ENCODE data around the gene GAREM1.
"Not testable (repeated sequence)": the region's sequence is repeated elsewhere in the genome, so short reads cannot be mapped to it uniquely, and the experiment has no call there.

The GAREM1 gene

DNA sequence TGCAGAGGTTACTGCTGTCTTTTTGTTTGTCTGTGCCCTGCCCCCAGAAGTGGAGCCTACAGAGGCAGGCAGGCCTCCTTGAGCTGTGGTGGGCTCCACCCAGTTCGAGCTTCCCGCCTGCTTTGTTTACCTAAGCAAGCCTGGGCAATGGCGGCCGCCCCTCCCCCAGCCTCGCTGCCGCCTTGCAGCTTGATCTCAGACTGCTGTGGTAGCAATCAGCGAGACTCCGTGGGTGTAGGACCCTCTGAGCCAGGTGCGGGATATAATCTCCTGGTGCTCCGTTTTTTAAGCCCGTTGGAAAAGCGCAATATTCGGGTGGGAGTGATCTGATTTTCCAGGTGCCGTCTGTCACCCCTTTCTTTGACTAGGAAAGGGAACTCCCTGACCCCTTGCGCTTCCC is 237.3 kb downstream of the GAREM1 start:
- in situ Hi-C loops (cut with HindIII; ENCODE audit: low sequenced_read_pairs): not testable (repeated sequence)

DNA sequence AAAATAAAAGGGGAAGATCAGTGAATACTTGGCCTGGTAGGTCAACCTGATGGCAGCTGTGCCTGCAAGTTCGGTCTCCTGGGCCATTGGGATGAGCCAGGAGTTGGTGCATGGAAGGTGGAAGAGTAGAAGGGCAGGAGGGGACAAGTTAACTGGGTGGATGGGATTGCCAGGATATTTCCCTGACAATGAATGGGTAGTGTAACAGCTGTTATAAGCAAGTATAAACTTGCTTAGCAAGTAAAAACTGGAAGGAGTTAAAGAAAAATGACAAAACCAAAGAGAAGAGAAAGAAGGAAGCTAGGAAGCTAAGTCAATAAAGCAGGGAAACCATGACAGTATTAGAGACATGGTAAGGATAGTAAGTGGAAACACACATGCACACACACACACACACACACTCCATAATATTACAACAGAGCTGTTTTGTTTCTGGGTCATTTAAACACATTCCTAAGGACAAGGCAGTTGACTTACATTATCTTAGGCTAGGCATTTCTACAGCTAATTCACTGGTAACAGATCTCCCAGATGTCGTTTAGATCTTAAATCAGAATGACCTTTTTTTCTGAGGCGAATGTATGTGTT is 251.2 kb downstream of the GAREM1 start:
- in situ Hi-C loops (cut with HindIII; ENCODE audit: low sequenced_read_pairs): no loop called here

DNA sequence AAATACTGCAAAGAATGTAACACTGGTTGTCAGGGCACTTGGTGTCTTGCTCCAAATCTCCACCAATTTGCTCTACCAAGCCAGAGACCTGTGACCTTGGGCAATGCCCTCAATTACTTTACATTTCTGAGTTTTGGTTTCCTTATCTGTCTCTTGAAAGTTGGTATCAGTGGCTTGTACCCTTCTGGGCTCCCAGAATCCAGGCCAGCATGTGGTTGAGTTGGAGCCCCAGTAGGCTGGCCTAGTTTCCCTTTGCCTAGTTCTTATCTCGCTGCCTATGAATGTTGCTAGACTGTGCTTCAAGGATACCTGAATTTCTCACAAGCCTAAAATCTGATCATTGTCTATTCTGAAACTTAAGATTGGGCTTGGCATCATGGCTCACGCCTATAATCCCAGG is 254.3 kb downstream of the GAREM1 start:
- in situ Hi-C loops (cut with HindIII; ENCODE audit: low sequenced_read_pairs): no loop called here

DNA sequence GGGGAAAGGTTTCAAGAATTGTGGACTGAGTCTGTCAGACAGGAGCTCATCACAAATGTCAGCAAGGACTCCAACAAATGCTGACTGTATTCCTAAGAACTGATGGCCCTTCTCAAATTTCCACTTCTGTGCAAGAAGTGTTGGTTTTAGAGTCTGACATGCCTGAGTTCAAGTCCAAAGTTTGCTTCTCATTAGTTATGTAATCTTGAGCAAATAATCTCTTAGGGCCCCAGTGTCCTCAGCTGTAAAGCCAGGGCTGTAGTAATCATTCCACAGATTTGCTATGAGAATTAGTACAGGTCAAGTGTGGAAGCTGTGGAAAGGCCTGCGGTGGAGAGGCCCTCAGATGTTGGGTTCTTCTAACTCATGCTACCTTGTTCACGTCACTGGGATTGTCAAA is 257.0 kb downstream of the GAREM1 start:
- in situ Hi-C loops (cut with HindIII; ENCODE audit: low sequenced_read_pairs): no loop called here

Measured in endothelial cell of hepatic sinusoid (primary cell).